Measurements from ENCODE around the gene HDAC11. TPM values are rescaled to one million over a fixed set of nuclear protein-coding genes. Genes with fewer than 3 reads are reported as not detected.

Gene HDAC11
- total and polyA plus RNA-seq, 9 of the 15 experiments (the other 6 are each of a cell fraction or from before 2014, with no cell fraction given): 0.60 to 6.0 (median 4.5) TPM

GRCh38 chr3:13515786-13516759 is 36.0 kb downstream of the HDAC11 start:
- BruUV-seq (replicated peaks): no TSS peak
- Histone ChIP-seq H3K9me3 (replicated peaks; ENCODE audit: control insufficient read depth, insufficient read depth, low read depth, low read length) (no peaks in the 10 kb centered on the region), H3K4me2 (ENCODE audit: insufficient read depth, low read length) (no peak overlapping the region), H3K4me1 (replicated peaks in 1 of 2; ENCODE audit: control insufficient read depth in 2 of 2, insufficient read depth in 2 of 2, low read length in 2 of 2) (peaks cover 0 to 20% of the 10 kb centered on the region in 2 experiments; a peak in 2 of 5 replicates), H3K27me3 (ENCODE audit: control insufficient read depth in 2 of 2, insufficient read depth in 2 of 2, low read length in 2 of 2) (peaks cover 71 to 91% of the 10 kb centered on the region in 2 experiments), H3K4me3 (no peak overlapping the region), H2AFZ (ENCODE audit: low read depth, low read length) (no peak overlapping the region), H3K9me1 (ENCODE audit: control insufficient read depth, insufficient read depth, low read length) (no peaks in the 10 kb centered on the region), H4K20me1 (replicated peaks; ENCODE audit: control insufficient read depth, insufficient read depth, low read length) (peaks cover 20% of the 10 kb centered on the region; the same call in 1 of the 2 replicates), H3K27ac (ENCODE audit: extremely low read depth, low read depth, low read length) (no peak overlapping the region), H3K9ac (ENCODE audit: insufficient read depth in 1 of 2, low read depth in 2 of 2, low read length in 2 of 2) (no peak overlapping the region), H3K36me3 (ENCODE audit: control insufficient read depth, insufficient read depth, low read length) (no peaks in the 10 kb centered on the region), H3K79me2 (ENCODE audit: control insufficient read depth, insufficient read depth, low read length) (no peaks in the 10 kb centered on the region)
- 10% methylated on average over 26 of the region's 26 CpGs for WGBS (ENCODE audit: insufficient coverage, low coverage, missing lambda C conversion rate)
- intact Hi-C loops (cut with micrococcal nuclease) (no loop called here), in situ Hi-C loops (cut with MboI) (no loop called here)
- ATAC-seq: no peak
- FAIRE-seq: no peak
- POLR2A ChIA-PET: interaction anchor here (0.5 to 1.1 kb wide), 7 partner anchors 11 to 364 kb away, joined by 3 to 5 read pairs (median 3); no protein-coding TSS in a partner anchor
- CTCF ChIA-PET (ENCODE audit: low intra/inter-chr PET ratio): no interaction called here
- DNase-seq (ENCODE audit: extremely low read depth in 1 of 4, low spot score in 3 of 4): no peak
- TF ChIP-seq PURB (CRISPR knock-in tag; IDR thresholded peaks at IDR 0.05; ENCODE audit: low read depth): no peak
- TF ChIP-seq E4F1 (CRISPR knock-in tag; IDR thresholded peaks at IDR 0.05; ENCODE audit: borderline replicate concordance): no peak
- no peak for TF ChIP-seq KLF6 (CRISPR knock-in tag; IDR thresholded peaks at IDR 0.05; ENCODE audit: borderline replicate concordance)
- TF ChIP-seq ZKSCAN1 (IDR thresholded peaks at IDR 0.05; ENCODE audit: low read depth, low read length): 0 out of 2 replicates have a peak, but pooled peaks have one; percentile 13
- TF ChIP-seq COPS2 (conservative IDR thresholded peaks at IDR 0.05): no peak
- TF ChIP-seq MYNN (IDR thresholded peaks at IDR 0.05): no peak
- TF ChIP-seq MYNN (CRISPR knock-in tag; IDR thresholded peaks at IDR 0.05): no peak
- TF ChIP-seq SMARCA5 (IDR thresholded peaks at IDR 0.05): no peak
- no peak for TF ChIP-seq ARID3B (CRISPR knock-in tag; IDR thresholded peaks at IDR 0.05; ENCODE audit: borderline replicate concordance)
- TF ChIP-seq GATAD2B (IDR thresholded peaks at IDR 0.05; ENCODE audit: borderline replicate concordance): no peak
- TF ChIP-seq EGR1 (conservative IDR thresholded peaks at IDR 0.05): peak; percentile 20; the same call in 1 of the 2 replicates
- no peak for TF ChIP-seq MYBL2 (IDR thresholded peaks at IDR 0.05; ENCODE audit: low read depth)
- TF ChIP-seq MYBL2 (CRISPR knock-in tag; IDR thresholded peaks at IDR 0.05; ENCODE audit: borderline replicate concordance): no peak
- no peak for TF ChIP-seq ZNF740 (CRISPR knock-in tag; IDR thresholded peaks at IDR 0.05)
- TF ChIP-seq ZNF740 (tag; IDR thresholded peaks at IDR 0.05): no peak

Data from K562 (cell line).